GM18868 (cell line): ENCODE results near the gene HAUS1.
A peak's percentile ranks its signal among the peaks of the same experiment; 100 is the strongest.
"Not testable (repeated sequence)": the region's sequence is repeated elsewhere in the genome, so short reads cannot be mapped to it uniquely, and the experiment has no call there.

ENCODE experiments used
- ATAC-seq: cut with Tn5 transposase; IDR thresholded peaks from one replicate; pipeline ENCODE4 v1.9.1; 2021; ENCODE audit warnings: mild to moderate bottlenecking, moderate library complexity; ENCODE audit not compliant: unreplicated experiment

The HAUS1 gene

DNA sequence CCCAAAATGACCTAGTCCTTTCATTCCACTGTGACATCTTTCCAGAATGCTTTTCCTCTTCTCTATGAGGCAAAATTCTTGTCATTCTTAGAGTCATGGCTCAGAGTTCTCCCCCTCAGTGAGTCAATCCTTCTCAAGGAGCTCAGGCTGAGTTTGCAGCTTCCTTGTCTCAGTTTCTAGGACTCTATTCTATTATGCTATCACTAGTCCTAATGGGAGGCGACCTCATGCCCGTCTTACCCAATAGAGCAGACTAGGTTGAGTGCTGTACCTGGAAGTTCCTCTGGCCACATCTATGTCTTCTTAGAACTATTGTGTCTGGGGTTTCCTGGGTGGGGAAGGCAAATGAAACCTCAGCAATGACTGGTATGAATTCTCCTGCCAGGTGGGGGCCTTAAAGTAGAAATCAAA is 51.5 kb downstream of the HAUS1 start:
- no peak for ATAC-seq

DNA sequence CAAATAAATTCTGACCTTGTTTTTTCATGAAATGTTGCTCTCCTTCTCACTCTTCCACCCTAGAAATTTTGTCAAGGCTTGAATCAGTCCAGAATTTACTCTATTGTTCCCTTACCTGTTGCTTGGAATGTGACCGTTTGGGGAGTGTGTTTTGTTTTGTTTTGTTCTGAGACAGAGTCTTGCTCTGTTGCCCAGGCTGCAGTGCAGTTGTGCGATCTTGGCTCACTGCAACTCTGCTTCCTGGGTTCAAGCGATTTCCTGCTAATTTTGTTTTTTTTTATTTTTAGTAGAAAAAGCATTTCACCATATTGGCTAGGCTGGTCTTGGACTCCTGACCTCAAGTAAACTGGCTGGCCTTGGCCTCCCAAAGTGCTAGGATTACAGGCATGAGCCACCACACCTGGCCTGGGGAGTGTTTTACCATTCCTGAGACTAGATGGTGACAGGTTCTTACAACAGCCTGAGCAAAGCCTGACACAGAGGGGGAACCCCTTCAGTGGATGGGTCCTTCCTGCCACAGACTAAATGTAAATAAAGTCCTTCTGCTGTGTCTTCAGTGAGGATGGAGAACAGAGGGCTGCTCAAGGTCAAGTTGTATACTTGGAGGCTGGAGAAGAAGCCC is 52.0 kb downstream of the HAUS1 start:
- no peak for ATAC-seq

DNA sequence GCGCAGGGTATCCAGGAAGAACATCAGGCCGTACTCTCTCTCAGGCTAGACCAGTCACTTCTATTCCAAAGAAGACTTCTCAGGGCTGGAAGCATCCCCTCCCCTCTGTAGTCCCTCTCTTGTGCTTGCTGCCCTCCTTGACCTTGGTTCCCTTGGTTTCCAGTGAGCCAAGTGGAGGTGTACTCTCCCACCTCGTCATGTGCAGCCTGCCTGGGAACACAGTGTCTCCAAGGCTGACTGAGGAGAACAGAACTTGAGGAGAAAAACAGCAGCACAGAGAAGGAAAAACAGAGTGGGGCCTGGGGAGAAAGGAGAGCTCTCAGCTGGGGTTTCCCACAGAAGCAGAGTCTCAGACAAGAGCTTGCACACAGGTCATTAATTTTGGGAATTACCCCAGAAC is 52.7 kb downstream of the HAUS1 start:
- ATAC-seq = no peak

DNA sequence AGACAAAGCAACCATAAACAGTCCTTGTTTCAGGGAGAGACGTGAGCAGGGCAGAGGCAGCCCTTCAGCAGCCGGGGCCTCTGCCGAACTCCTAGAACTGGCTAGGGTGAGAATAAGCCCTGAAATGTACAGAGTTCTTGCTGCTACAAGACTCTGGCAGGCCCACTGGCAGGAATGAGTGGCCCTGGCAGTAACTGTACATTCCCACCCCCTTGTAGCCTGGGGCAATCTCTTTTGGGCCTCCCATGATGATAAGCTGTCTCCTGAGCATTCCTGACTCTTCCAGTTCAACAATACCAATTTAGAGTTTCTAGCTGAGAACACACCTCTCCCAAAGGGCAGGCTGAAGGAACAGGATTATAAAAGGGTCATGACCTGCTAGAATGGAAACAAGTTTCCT is 54.3 kb downstream of the HAUS1 start:
- ATAC-seq = no peak

DNA sequence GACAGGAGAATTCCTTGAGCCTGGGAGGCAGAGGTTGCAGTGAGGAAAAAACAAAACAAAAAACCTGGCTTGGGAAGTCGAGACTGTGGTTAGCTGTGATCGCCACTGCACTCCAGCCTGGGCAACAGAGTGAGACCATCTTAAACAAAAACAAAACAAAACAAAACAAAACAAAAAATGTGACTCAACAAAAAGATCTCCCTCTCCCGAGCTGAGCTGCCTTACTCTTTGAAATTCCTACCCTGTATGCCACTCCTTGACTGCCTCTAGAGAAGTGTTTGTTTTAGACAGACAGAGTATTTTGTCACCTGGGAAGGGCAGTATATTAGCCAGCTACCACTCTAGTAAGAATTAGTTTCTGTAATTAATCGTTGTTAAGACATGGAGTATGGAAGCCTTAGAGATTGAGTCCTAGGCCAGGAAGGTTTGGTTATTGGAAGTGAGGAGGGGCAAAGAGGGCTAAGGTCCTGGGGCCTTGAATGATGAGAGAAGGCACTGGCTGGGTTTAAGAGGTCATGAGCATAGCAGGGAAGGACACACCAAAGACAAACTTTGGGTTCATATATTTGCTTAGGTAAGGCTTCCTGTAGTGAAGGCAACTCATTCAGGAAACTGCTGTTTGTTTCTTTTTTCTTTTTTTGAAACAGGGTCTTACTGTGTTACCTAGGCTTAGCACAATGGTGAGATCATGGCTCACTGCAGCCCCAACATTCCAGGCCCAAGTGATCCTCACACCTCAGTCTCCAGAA is 56.0 kb downstream of the HAUS1 start:
- no peak for ATAC-seq

DNA sequence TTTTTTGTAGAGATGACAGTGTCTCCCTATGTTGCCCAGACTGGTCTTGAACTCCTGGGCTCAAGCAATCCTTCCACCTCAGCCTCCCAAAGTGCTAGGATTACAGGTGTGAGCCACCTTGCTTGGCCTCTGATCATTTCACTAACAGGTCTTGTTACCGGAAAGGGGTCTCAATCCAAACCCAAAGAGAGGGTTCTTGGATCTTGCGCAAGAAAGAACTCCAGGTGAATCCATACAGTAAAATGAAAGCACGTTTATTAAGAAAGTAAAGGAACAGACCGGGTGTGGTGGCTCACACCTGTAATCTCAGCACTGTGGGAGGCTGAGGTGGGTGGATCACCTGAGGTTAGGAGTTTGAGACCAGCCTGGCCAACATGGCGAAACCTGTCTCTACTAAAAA is 56.7 kb downstream of the HAUS1 start:
- not testable (repeated sequence) for ATAC-seq

DNA sequence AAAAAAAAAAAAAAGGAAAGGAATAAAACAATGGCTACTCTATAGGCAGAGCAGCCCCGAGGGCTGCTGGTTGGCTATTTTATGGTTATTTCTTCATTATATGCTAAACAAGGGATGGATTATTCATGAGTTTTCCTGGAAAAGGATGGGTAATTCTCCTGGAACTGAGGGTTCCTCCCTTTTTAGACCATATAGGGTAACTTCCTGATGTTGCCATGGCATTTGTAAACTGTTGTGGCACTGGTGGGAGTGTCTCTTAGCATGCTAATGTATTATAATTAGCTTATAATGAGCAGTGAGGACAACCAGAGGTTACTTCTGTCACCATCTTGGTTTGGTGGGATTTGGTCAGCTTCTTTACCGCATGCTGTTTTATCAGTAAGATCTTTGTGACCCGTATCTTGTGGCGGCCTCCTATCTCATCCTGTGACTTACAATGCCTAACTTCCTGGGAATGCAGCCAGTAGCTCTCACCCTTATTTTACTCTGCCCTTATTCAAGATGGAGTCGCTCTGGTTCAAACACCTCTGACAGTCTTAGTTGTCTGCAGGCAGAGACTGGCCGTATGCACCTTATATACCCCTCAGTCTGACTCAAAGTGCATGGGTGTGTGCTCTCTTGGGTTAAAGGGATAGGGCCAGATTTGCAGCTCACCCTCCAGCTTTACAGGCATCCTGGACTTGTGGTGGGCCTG is 57.7 kb downstream of the HAUS1 start:
- no peak for ATAC-seq

DNA sequence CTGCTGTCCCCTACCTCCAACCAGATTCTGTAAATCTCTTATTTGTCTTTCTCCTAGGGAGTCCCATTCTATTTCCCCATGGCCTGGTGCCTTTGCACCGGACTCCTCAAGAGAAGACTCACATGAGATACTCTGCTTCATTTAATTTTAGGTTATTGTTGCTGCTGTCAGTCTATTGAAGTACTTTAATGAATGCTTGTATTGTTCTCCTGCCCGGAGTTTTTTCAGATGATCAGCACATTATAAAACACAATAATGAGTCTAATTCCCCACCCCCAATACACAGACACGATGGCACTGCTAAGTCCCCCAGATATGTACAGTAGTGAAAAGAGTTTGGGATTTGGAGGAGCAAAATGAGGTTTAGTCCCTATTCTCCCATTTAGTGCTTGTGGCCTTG is 58.9 kb downstream of the HAUS1 start:
- ATAC-seq = no peak

DNA sequence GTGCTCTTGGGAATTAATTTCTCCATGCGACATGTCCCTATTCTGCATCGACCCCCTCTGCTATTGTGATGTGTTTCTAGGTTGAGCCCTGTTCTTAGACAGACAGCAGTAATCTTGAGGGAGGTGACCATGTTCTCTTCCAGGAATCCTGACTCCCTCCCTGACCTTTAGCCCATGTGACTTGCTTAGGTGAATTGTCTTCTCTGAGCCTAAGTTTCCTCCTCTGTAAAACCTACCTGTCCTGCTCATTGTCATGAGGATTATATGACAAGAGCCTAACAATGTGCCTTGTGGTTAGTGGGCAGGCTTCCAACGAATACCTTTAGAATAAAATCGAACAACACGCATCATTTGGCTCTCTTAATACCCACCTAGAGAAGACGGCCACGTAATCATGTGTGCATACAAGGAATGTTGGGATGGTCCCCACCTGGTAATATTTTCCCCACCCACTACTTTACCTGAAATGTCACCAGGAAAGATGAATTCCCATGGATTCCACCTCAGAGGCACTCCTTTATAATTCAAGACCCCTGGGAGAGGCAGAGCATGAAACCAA is 59.8 kb downstream of the HAUS1 start:
- ATAC-seq = no peak

DNA sequence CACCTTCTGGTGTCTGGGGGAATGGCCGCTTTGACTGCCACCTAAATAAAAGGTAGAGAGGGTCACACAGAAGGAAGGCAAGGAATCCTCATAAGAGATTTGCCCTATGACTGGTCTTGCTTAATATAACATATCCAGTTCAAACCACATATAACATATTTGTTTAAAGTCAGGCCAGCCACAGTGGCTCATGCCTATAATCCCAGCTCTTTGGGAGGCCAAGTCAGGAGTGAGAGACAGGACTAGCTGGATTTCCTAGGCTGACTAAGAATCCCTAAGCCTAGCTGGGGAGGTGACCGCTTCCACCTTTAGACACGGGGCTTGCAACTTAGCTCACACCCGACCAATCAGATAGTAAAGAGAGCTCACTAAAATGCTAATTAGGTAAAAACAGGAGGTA is 60.3 kb downstream of the HAUS1 start:
- not testable (repeated sequence) for ATAC-seq

DNA sequence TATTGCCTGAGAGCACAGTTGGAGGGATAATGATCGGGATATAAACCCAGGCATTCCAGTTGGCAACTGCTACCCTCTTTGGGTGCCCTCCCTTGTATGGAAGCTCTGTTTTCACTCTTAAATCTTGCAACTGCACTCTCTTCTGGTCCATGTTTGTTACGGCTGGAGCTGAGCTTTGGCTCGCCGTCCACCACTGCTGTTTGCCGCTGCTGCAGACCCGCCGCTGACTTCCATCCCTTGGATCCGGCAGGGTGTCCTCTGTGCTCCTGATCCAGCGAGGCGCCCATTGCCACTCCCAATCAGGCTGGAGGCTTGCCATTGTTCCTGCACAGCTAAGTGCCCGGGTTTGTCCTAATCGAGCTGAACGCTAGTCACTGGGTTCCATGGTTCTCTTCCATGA is 60.7 kb downstream of the HAUS1 start:
- no peak for ATAC-seq

DNA sequence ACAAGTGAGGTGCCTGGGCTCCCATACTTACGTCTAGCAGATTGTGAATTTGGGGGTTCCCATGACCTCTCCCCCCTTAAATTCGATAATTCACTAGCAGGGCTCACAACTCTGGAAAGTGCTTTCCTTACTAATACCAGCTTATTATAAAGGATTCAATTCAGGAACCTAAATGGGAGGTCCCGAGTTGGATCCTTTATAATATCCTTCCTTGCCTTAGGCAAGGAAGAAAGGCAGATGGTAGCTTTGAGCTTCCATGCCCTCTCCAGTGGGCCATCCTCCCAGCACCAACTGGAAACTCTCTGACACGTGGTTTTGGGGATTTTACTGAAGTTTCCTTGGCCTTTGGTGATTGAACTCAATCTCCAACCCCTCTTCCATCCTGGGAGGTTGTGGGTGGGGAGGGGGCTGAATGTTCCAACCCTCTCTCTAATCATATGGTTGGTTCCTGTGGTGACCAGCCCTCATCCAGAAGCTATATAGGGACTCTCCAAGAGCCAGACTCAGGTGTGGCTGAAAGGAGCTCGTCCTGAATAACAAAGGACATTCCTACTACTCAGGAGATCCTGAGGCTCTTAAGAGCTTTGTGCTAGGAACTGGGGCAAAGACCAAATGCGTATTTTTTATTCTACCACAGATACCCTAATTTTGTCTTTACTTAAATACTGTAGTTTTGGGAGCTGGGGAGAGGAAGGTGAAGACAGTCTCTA is 62.2 kb downstream of the HAUS1 start:
- ATAC-seq = no peak

DNA sequence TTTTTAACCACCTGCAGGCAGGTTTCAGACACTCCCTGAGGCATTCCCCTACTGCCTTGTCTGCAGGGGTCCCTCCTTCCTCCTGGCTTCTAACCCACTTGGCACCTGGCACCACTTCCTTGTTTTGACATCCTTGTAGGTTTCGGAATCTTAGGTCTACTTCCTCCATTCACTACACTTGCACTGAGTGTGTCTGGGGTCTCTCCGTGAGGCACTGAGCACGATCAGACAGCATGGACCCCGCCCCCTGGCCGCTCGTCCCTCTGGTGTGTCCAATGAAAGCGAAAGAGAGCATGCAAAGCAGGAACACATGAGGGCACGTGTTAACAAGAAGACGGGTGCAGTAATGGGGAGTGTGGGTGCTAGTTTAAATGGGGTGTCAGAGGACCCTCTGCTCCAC is 63.8 kb downstream of the HAUS1 start:
- ATAC-seq = peak; percentile 92

DNA sequence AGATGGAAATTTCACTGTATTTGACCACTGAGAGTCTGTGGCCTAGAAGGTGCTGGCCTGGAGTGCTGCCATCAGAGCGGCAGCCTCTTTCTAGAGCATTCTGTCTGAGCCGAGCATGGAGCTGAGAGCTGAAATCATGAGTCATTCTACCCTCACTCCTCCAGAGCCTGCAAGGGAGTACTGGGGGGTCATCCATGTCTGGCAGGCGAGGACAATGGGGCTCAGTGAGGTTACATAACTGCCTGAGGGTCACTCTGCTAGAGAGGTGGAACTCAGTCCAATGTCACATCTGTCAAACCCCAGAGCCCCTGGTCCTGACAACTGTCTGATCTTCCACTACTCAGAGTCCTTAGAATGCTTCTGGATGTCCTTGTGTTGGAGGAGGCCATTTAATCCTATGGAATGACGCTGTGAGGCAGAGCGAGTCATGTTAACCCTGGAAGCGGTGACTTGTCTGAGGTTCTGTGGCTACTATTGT is 65.3 kb downstream of the HAUS1 start:
- no peak for ATAC-seq

DNA sequence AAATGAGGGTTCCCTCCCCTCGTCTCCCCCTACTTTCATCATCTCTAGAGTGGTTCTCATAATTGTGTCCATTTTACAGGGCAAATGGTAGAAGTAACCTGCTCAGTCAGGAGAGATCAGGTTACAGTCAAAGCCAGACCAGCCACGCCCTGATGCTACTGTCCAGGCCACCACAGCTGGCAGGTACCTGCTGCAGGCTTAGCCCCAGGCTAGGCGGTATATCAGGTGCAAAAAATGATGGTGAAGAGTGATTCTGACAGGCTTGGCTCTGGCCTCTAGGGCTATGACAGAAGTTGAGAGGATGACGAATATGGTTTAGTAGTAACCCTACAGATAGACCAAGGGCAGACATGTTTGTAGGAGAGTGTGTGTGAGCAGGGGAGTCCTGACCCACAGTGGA is 67.1 kb downstream of the HAUS1 start:
- ATAC-seq = no peak

DNA sequence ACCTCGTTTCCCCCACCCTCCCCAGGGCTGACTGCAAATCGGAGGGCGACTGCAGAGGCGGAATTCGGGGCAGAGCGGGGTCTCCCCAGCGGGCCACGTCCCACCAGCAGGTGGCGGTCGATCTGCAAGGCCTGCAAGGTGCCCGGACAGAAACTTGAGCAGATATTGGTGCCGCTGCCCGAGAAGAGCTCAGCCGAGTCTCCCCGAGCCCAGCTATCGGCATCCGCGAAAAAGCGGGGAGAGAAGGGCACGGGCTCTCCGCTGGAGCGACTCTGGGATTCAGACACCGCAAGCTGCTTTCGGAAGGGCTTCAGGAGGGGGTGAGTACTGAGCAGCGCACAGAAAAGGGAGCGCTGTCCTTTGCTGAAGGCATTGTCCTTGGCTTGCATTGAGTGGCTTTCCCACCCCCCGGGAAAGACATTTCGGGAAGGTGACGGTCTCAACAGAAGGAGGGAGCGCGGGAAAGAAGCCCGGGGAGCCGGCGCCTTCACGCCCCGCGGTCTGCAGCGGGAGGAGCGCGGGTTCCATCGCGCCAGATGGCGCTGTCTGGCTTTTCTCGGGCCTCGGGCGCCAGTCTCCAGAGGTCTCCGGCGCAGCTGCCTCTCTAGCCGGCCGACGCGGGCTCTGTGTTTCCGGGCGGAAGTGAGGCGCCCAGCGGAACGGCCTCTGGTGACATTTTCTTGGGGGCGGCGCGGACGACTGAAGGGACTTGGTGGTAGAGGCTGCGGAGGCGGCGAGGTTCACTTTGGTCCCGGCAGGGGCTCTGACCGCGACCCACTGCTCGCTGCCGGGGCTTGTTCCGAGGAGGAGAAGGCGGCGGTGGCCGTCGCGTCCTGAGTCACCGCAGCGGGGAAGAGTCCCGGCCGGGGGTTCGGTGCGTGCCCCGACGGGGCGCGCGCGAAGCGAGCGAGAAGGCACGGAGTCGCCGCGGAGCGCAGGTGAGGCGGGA is 69.5 kb downstream of the HAUS1 start:
- peak; percentile 85 for ATAC-seq

DNA sequence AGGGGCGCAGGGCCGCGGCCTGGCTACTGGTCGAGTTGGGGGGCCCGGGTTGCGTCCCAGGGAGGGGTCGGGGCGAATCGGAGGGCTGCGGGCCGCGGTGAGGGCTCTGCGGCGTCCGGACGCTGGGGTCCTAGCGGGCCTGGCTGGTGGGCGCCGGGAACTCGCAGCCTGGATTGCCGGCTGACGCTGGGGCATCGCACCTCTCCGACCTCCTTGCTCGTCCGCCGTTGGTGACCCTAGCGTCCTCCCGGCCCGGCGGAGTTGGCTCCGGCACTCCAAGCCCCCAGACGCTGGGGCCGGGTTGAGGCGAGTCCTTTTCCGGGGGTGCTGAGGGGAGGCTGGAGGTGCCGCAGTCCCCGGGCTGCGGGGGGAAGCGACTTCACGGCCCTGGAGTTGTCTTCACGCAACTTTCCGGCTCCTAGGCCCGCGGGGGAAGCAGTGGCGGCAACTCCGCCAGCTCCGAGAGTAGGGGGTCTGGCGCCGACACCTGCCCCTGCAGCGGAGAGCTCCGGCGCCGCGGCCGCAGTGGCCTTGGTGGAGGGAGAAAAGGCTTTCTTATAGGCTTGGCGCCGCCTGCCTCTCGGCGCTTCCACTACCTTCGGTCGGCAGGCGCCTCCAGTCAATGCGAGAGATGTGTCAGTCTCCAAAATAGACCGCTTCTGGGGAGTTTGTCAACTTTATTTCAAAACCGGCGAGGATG is 70.3 kb downstream of the HAUS1 start:
- ATAC-seq = peak; percentile 24

DNA sequence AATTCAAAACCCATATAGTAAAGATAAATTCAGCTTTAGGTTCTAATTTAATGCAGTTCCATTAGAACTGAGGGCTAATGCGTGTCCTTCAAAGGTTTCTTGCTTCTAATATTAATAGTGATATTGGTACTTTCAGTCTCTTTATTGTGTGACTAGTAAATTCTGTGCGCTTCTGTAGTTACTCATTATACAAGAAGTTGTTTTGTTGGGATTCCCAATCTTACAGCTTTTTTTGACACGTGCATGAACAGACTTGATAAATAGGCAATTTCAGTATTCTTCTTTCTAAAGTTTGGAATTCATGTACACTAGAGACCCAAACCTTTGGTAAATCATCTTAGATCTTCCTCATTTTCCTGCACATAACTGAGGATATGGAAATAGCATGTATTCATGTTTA is 71.8 kb downstream of the HAUS1 start:
- no peak for ATAC-seq
